HG03103 (cell line): Measurements from ENCODE around the gene DSCAML1.

ENCODE experiments used
- ATAC-seq: cut with Tn5 transposase; IDR thresholded peaks from one replicate; pipeline ENCODE4 v1.9.1; 2021; ENCODE audit warnings: low read depth; ENCODE audit not compliant: unreplicated experiment

DSCAML1 gene

GRCh38 chr11:117731722-117732290 lies 65.2 kb downstream of the DSCAML1 start:
- no peak for ATAC-seq

- ATAC-seq: no peak
Observed at GRCh38 chr11:117730208-117730800, 66.7 kb downstream of the DSCAML1 start.

- no peak for ATAC-seq
Observed at GRCh38 chr11:117725048-117725734, 71.8 kb downstream of the DSCAML1 start.

GRCh38 chr11:117724621-117725020 lies 72.4 kb downstream of the DSCAML1 start:
- ATAC-seq: no peak

GRCh38 chr11:117724104-117724503 lies 72.9 kb downstream of the DSCAML1 start:
- ATAC-seq: no peak

- no peak for ATAC-seq
Observed at GRCh38 chr11:117723277-117724024, 73.6 kb downstream of the DSCAML1 start.

GRCh38 chr11:117722082-117722481 lies 74.9 kb downstream of the DSCAML1 start:
- no peak for ATAC-seq

GRCh38 chr11:117720061-117720511 lies 76.9 kb downstream of the DSCAML1 start:
- ATAC-seq: no peak

GRCh38 chr11:117719480-117719879 lies 77.5 kb downstream of the DSCAML1 start:
- ATAC-seq: no peak

- ATAC-seq: no peak
Observed at GRCh38 chr11:117717485-117718314, 79.3 kb downstream of the DSCAML1 start.

GRCh38 chr11:117716521-117717440 lies 80.2 kb downstream of the DSCAML1 start:
- ATAC-seq: no peak

GRCh38 chr11:117715801-117716200 lies 81.2 kb downstream of the DSCAML1 start:
- ATAC-seq: no peak

GRCh38 chr11:117713538-117713991 lies 83.5 kb downstream of the DSCAML1 start:
- no peak for ATAC-seq

- no peak for ATAC-seq
Observed at GRCh38 chr11:117712530-117712929, 84.5 kb downstream of the DSCAML1 start.

- no peak for ATAC-seq
Observed at GRCh38 chr11:117711331-117711730, 85.7 kb downstream of the DSCAML1 start.

GRCh38 chr11:117710211-117710610 lies 86.8 kb downstream of the DSCAML1 start:
- ATAC-seq: no peak

- no peak for ATAC-seq
Observed at GRCh38 chr11:117706322-117706814, 90.6 kb downstream of the DSCAML1 start.

- no peak for ATAC-seq
Observed at GRCh38 chr11:117705866-117706265, 91.2 kb downstream of the DSCAML1 start.
